HG03520 (cell line): ENCODE data around the gene SORCS3.
"Not testable (repeated sequence)": the region's sequence is repeated elsewhere in the genome, so short reads cannot be mapped to it uniquely, and the experiment has no call there.

ENCODE experiments used
- ATAC-seq: cut with Tn5 transposase; IDR thresholded peaks from one replicate; pipeline ENCODE4 v1.9.1; 2021; ENCODE audit warnings: mild to moderate bottlenecking, moderate library complexity; ENCODE audit not compliant: unreplicated experiment

Gene SORCS3

GRCh38 chr10:104689105-104689504 lies 48.0 kb downstream of the SORCS3 start:
- no peak for ATAC-seq

GRCh38 chr10:104689547-104689946 lies 48.5 kb downstream of the SORCS3 start:
- ATAC-seq = no peak

GRCh38 chr10:104690101-104690500 lies 49.0 kb downstream of the SORCS3 start:
- no peak for ATAC-seq

DNA sequence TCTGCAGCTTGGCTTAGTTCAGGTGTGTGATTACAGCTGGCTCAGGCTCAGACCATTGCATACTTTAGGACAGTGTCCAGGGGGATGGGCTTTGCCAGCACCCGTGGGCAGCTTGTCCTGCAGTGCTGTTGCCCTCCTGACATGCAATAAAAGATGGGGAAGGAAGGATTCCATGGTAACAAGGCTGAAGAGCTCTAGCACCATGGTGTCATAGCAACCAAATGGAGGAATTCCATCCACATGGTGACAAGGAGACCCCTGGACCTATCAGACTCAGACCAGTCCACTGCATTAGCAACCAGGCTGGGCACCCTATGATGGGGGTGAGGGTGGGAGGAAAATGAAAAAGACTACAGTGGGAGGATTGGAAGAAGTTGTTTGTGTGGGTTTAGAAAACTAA lies 49.9 kb downstream of the SORCS3 start:
- no peak for ATAC-seq

DNA sequence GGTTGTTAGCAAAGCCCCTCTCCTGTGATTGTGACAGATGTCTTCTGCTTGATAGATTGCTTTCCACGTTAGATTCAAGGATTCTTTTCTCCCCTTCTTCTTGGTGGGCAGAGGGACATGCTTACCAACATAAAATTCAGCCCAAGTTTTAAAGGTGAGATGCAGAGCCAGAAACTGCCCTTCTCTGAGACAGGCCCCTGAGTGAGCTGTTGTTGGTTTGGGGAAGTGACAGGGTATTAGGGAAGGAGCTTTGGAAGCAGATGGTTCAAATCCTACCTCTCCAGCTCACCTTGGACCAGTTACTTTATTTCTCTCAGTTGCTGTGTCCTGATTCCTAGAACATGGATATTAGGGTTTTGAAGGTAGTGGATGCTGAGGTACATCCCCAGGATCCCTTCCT lies 53.0 kb downstream of the SORCS3 start:
- ATAC-seq = no peak

- ATAC-seq = not testable (repeated sequence)
These were observed 62.2 kb downstream of the SORCS3 start for GRCh38 chr10:104703262-104703661.

- ATAC-seq = no peak
These were observed 65.8 kb downstream of the SORCS3 start for GRCh38 chr10:104706886-104707285.

GRCh38 chr10:104707602-104708459 lies 66.7 kb downstream of the SORCS3 start:
- ATAC-seq = no peak

GRCh38 chr10:104711302-104711721 lies 70.2 kb downstream of the SORCS3 start:
- ATAC-seq = no peak

DNA sequence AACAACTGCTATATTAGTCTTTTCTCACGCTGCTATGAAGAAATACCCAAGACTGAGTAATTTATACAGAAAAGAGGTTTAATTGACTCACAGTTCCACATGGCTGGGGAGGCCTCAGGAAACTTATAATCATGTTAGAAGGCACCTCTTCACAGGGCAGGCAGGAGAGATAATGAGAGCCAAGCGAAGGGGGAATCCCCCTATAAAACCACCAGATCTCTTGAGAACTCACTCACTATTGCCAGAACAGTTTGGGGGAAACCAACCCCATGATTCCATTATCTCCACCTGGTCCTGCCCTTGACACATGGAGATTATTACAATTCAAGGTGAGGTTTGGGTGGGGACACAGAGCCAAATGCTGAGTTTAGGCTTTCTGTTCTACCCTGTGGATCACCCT lies 89.5 kb downstream of the SORCS3 start:
- ATAC-seq = not testable (repeated sequence)

DNA sequence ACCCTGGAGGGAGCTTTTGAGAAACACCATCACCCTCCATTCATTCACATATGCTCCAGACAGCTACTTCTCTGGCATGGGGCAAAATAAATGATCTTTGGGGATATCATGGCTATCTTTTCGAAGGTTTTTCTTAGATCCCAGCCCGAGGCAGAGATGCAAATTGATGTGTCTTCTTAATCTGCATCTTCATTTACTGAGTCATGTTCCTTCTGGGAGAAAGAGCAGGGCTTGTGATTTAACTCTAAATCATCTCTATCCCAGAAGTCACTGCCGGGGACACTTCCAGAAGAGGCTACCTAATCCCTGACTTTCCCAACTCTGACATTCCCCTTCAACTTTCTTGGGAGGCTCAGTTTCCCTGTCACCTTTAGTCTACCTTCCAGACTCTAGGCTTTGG lies 90.1 kb downstream of the SORCS3 start:
- no peak for ATAC-seq

DNA sequence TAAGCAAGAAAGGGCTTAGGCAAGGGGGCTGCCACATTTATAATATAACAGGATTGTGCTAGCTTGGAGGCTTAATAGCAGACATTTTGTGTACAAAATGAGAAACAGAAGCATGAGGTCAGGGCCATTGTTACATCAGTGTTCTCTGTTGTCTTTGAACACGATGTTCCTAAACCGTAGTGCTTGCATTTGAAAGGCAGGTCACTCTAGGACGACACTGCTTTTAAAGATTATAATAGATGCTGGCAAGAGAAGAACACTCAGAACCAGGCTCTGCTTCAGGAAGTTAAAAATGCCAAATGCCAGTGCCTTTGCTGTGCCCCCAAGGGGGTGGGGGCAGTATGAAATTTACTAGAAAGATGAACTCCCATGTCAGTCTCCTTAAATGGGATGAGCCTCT lies 91.1 kb downstream of the SORCS3 start:
- ATAC-seq = no peak

DNA sequence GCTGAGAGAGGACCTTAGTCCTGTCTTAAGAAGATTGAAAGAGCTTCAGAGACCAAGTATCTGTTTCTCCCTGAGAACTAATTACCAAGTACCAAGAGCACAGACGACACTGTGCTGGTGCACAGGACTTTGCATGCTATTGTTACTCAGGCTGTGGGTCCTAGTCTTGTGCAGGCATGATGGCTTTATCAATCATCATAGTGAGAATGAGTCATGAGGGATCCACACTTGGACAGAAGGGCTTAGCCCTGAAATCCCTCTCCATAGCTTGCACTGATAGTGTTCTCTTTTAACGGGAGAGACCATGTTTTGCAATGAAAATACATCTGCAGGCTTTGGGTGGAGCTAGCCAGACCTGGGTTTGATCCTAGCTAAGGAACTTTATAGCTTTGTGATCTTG lies 93.3 kb downstream of the SORCS3 start:
- ATAC-seq = no peak

DNA sequence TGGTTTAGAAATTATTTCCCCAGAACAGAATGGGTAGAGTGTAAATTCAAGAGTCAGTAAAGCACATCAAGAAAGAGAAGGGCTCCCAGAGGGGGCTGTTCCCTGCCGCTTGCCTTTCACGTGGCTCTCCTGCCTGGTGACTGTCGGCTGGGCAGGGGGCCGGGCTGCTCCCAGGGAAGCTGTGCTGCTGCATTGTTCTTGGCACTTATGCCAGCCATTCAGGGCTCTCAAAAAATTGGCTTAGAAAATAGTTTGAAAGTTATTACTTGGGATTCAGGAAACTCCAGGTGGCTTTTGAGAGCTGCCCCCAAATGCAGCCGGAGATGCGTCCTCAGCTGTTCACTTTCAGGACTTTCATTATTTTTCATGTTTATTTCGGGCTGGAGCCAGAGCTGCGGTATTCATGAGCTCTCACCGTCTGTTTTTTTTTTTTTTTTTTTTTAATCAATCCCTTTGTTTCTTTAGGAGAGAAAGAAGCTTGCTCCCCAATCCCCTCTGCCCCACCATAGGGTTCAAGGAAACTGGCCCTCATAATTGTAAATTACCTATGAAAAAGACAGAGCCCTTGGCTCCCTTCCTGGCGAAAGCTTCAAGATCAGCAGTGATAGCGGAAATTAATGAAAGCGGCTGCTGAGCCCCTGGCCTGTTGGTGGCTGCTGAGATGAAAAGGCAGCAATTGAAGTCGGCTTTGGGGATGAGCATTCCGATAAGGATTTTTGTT lies 94.1 kb downstream of the SORCS3 start:
- no peak for ATAC-seq

GRCh38 chr10:104735757-104736391 lies 94.8 kb downstream of the SORCS3 start:
- ATAC-seq = no peak

DNA sequence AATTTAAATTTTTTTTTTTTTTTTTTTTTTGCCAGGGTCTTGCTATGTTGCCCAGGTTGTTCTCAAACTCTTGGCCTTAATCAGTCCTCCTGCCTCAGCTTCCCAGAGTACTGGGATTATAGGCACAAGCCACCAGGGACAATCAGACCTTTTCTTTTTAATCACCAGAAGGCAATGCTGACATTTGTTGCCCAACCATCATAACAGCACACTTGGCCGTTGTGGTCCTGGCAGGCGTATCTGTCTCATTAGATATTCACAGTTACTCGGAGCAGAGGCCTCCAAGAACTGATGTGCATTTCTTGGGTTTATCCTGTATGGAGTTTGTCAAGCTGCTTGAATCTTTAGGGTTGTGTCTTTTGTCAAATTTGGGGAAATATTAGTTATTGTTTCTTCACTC lies 100.0 kb downstream of the SORCS3 start:
- ATAC-seq = no peak

DNA sequence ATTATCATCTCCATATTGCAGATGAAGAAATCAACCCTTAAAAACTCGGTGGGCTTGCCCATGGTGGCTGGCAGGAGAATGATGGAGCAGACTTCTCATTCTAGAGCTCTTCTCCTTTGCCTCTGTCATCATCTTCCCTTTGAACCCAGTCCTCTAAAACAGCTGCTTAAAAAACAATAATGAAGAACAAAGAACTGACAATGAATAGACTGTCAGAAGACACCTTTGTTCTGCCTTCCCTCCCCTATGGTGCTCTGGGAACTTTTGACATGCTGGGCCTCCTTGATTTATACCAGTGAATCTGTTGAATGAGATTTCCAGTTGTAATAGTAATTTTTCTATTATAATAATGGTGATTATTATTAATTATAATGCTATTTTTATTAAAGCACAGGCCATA lies 103.0 kb downstream of the SORCS3 start:
- ATAC-seq = no peak

GRCh38 chr10:104750291-104750690 lies 109.2 kb downstream of the SORCS3 start:
- ATAC-seq = no peak

- ATAC-seq = no peak
These were observed 121.7 kb downstream of the SORCS3 start for GRCh38 chr10:104762793-104763192.

GRCh38 chr10:104766341-104766740 lies 125.3 kb downstream of the SORCS3 start:
- ATAC-seq = no peak

DNA sequence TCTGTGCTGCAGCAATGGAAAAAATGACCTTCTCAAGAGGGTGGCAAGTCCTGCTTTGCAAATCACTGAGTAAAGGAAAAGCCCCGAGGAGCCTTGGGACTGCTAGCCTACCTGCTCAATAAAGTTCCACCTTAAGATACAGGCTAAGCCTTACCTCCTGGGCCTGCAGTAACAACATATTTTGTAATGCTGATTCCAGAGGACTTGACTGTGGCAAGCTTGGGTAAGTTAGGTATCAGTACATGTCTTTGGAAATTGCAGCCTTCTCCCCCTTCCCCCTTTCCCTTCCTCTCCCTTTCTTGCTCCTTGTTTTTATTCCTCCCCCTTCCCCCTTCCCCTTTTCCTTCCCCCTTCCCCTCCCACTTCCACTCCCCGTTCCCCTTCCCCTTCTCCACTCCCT lies 126.2 kb downstream of the SORCS3 start:
- ATAC-seq = no peak

- ATAC-seq = no peak
These were observed 126.7 kb downstream of the SORCS3 start for GRCh38 chr10:104767745-104768144.
